ENCODE measurements around the gene KIF13A. TPM values are rescaled to one million over a fixed set of nuclear protein-coding genes. Genes with fewer than 3 reads are reported as not detected.

KIF13A gene
- total and polyA plus RNA-seq, 9 of the 15 experiments (the other 6 are each of a cell fraction or from before 2014, with no cell fraction given), result 3.6 to 44.3 (median 29.7) TPM

GRCh38 chr6:17729223-17730077 lies 258.0 kb downstream of the KIF13A start (continued):
- TF ChIP-seq ZNF175 (CRISPR knock-in tag; IDR thresholded peaks at IDR 0.05; ENCODE audit: low read depth) (peak; percentile 84; the same call in 1 of the 2 replicates), RAD21 (CRISPR knock-in tag; conservative IDR thresholded peaks at IDR 0.05 in 1 of 2, IDR thresholded peaks at IDR 0.05 in 1 of 2) (no peak), CBX2 (IDR thresholded peaks at IDR 0.05; ENCODE audit: insufficient read depth, low read length, poor library complexity, severe bottlenecking) (no peak), PPARD (CRISPR knock-in tag; IDR thresholded peaks at IDR 0.05) (no peak), CHD7 (IDR thresholded peaks at IDR 0.05; ENCODE audit: low read depth, low read length) (no peak), RBM25 (IDR thresholded peaks at IDR 0.05; ENCODE audit: low read depth, low read length, severe bottlenecking) (peak; percentile 70), POLR3G (IDR thresholded peaks at IDR 0.05; ENCODE audit: extremely low read depth, insufficient read length, insufficient replicate concordance) (no peak), FOXJ2 (tag; IDR thresholded peaks at IDR 0.05) (no peak), NUFIP1 (IDR thresholded peaks at IDR 0.05; ENCODE audit: partially characterized antibody) (no peak), KLF13 (tag; IDR thresholded peaks at IDR 0.05; ENCODE audit: borderline replicate concordance, low read depth) (no peak), CREB1 (IDR thresholded peaks at IDR 0.05) (no peak), CREB1 (CRISPR knock-in tag; IDR thresholded peaks at IDR 0.05) (no peak), ZNF57 (CRISPR knock-in tag; IDR thresholded peaks at IDR 0.05) (no peak), GABPB2 (CRISPR knock-in tag; conservative IDR thresholded peaks at IDR 0.05) (no peak), KDM2B (CRISPR knock-in tag; IDR thresholded peaks at IDR 0.05) (no peak), KLF10 (CRISPR knock-in tag; IDR thresholded peaks at IDR 0.05) (no peak), SIX5 (IDR thresholded peaks at IDR 0.05; ENCODE audit: borderline replicate concordance in 1 of 2, insufficient read depth in 1 of 2, low read depth in 1 of 2, low read length in 2 of 2) (no peak)
